ENCODE data around the gene TTC4. TPM values are rescaled to one million over a fixed set of nuclear protein-coding genes. Genes with fewer than 3 reads are reported as not detected.

Gene TTC4
- total RNA-seq, 2 donors from 2014 or later: 23.1 to 28.3 TPM

- Histone ChIP-seq H3K27me3 (ENCODE audit: control insufficient read depth, insufficient read depth, low read length, poor library complexity, severe bottlenecking) (no peaks in the 10 kb centered on the region), H3K4me3 (ENCODE audit: low read length) (no peak overlapping the region), H3K4me1 (ENCODE audit: control insufficient read depth, insufficient read depth, low read length) (no peaks in the 10 kb centered on the region), H3K36me3 (ENCODE audit: control insufficient read depth, insufficient read depth, low read length) (no peaks in the 10 kb centered on the region), H3K9ac (ENCODE audit: extremely low read depth, low read length, poor library complexity, severe bottlenecking) (no peak overlapping the region), H3K27ac (ENCODE audit: low read depth, low read length) (no peak overlapping the region), H3K9me3 (ENCODE audit: control insufficient read depth, low read length) (no peaks in the 10 kb centered on the region)
- H3K4me1 Mint-ChIP-seq: no peaks in the 10 kb centered on the region
- peak; percentile 59 for TF ChIP-seq CTCF (conservative IDR thresholded peaks at IDR 0.05)
- 83 to 86% methylated on average over 1 to 2 of the region's 2 CpGs for WGBS, 2 experiments (ENCODE audit: insufficient coverage in 1 of 2, insufficient read length in 1 of 2)
- H3K27ac Mint-ChIP-seq: no peak overlapping the region
- no peaks in the 10 kb centered on the region for H3K36me3 Mint-ChIP-seq (ENCODE audit: low read depth)
- peak; percentile 59 for DNase-seq
- no peaks in the 10 kb centered on the region for H3K9me3 Mint-ChIP-seq
- H3K27me3 Mint-ChIP-seq (ENCODE audit: insufficient read depth): no peaks in the 10 kb centered on the region
- no peak overlapping the region for H3K4me3 Mint-ChIP-seq
These were observed 47.1 kb upstream of the TTC4 start for GRCh38 chr1:54668567-54668966.

- Histone ChIP-seq H3K36me3 (ENCODE audit: control insufficient read depth, insufficient read depth, low read length) (no peaks in the 10 kb centered on the region), H3K4me3 (ENCODE audit: low read length) (no peak overlapping the region), H3K9me3 (ENCODE audit: control insufficient read depth, low read length) (no peaks in the 10 kb centered on the region), H3K9ac (ENCODE audit: extremely low read depth, low read length, poor library complexity, severe bottlenecking) (no peak overlapping the region), H3K4me1 (ENCODE audit: control insufficient read depth, insufficient read depth, low read length) (no peaks in the 10 kb centered on the region), H3K27ac (ENCODE audit: low read depth, low read length) (no peak overlapping the region), H3K27me3 (ENCODE audit: control insufficient read depth, insufficient read depth, low read length, poor library complexity, severe bottlenecking) (no peaks in the 10 kb centered on the region)
- DNase-seq: peak; percentile 94
- H3K4me3 Mint-ChIP-seq: no peak overlapping the region
- peak; percentile 91 for TF ChIP-seq CTCF (conservative IDR thresholded peaks at IDR 0.05)
- no peak overlapping the region for H3K27ac Mint-ChIP-seq
- H3K36me3 Mint-ChIP-seq (ENCODE audit: low read depth): no peaks in the 10 kb centered on the region
- peaks cover 2% of the 10 kb centered on the region for H3K27me3 Mint-ChIP-seq (ENCODE audit: insufficient read depth)
- H3K9me3 Mint-ChIP-seq: no peaks in the 10 kb centered on the region
- 40 to 46% methylated on average over 5 to 6 of the region's 6 CpGs for WGBS, 2 experiments (ENCODE audit: insufficient coverage in 1 of 2, insufficient read length in 1 of 2)
- H3K4me1 Mint-ChIP-seq: no peaks in the 10 kb centered on the region
These were observed 43.6 kb upstream of the TTC4 start for GRCh38 chr1:54671985-54672608.

- 80 to 91% methylated on average over 11 to 17 of the region's 17 CpGs for WGBS, 2 experiments (ENCODE audit: insufficient coverage in 1 of 2, insufficient read length in 1 of 2)
- Mint-ChIP-seq H3K4me1 (peaks cover 2% of the 10 kb centered on the region), H3K27ac (no peak overlapping the region), H3K27me3 (ENCODE audit: insufficient read depth) (peaks cover under 1% of the 10 kb centered on the region), H3K36me3 (ENCODE audit: low read depth) (no peaks in the 10 kb centered on the region), H3K4me3 (no peak overlapping the region), H3K9me3 (no peaks in the 10 kb centered on the region)
- no peaks in the 10 kb centered on the region for H3K4me1 ChIP-seq (ENCODE audit: control insufficient read depth, insufficient read depth, low read length)
- H3K4me3 ChIP-seq (ENCODE audit: low read length): no peak overlapping the region
- no peak overlapping the region for H3K9ac ChIP-seq (ENCODE audit: extremely low read depth, low read length, poor library complexity, severe bottlenecking)
- no peaks in the 10 kb centered on the region for H3K36me3 ChIP-seq (ENCODE audit: control insufficient read depth, insufficient read depth, low read length)
- no peaks in the 10 kb centered on the region for H3K9me3 ChIP-seq (ENCODE audit: control insufficient read depth, low read length)
- TF ChIP-seq CTCF (conservative IDR thresholded peaks at IDR 0.05): no peak
- H3K27me3 ChIP-seq (ENCODE audit: control insufficient read depth, insufficient read depth, low read length, poor library complexity, severe bottlenecking): no peaks in the 10 kb centered on the region
- H3K27ac ChIP-seq (ENCODE audit: low read depth, low read length): no peak overlapping the region
- DNase-seq: no peak
These were observed 36.7 kb upstream of the TTC4 start for GRCh38 chr1:54678776-54679643.

Measured in endodermal cell (in vitro differentiated cells).